GDM1 (cell line): ENCODE data around the gene MYDGF.
"Not testable (repeated sequence)": the region's sequence is repeated elsewhere in the genome, so short reads cannot be mapped to it uniquely, and the experiment has no call there.

Experiments used
- DNase-seq: peaks from one replicate; lab custom pipeline; 2025; lab: John Stamatoyannopoulos, UW

The MYDGF gene

DNA sequence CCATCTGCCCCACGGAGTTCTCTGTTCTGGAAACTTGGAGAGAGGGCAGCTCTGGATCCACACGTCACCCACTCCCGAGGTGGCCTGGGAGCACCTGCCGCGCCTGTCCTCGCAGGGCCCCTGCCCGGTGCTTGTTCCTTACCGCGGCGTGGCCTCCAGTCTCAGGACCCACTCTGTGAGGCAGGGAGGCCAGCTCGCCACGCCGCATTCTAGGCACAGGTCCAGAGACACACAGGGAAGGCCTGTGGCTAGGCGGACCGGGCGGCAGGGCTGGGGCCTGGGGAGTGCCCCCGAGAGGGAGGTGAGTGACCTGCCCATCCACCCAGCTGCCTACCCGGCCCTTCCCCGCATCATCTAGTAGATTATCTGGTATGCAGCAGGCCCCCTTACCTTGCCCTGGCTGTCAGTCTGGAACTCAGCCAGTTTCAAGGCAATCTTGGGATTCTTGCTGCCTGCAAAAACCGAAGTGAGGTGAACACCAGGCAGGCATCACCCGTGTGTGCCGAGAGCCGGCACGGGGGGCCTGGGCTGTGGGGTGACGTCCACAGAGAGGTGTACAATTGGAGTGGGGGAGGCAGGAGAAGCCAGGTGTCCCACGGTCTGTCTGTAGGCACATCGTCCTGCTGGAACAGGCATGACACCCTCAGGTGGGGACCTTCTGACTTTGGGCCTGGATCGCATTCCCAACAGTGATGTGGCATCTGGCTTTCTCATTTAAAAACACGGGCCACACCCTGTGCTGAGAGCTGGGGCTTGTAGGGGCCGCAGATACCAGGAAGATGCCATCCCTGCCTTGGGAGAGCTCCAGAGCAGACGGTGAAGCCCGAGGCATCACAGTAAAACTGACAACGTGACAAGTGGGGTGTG, 29.9 kb upstream of the MYDGF start:
- DNase-seq = no peak

DNA sequence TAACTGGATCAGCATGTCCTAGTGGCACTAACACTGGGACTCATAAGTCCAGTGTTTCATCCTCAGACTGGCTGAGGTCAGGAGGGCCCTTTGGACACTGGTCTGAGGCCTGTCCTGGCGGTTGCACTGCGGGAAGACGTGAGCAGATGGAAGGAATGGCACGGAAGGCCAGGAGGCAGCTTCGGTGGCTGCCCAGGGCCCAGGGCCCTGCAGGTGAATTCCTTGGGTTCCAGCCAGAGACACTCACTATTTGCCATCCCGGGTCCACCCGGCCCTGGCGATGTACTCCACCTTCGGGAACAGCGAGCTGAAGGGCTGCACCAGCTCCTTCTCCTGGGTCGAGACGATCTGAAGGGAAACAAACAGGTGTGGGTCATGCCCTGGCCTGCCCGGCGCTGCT, 27.2 kb upstream of the MYDGF start:
- DNase-seq = no peak

DNA sequence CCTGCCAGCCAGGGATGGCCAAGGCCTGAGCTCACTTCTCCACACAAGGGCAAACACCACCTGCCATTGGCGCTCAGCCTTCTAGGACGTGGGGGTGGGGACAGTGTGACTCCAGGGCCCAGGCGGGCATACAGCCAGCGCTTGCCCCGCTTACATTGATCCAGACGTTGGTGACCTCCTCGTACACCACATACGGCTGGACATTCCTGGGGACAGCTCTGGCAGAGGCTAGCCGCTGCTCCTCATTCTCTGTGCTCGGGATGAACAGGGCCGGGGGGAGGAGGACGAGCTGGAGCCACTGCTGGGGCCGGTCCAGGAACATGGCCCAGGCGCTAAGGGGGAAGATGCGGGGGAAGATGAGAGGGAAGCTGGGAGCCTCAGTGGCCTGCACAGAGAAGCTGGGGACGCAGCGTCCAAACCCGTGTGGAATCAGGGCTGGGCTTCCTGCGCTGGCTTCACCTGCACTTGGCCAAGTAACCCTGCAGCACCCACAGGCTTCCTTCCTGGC, 25.1 kb upstream of the MYDGF start:
- no peak for DNase-seq

DNA sequence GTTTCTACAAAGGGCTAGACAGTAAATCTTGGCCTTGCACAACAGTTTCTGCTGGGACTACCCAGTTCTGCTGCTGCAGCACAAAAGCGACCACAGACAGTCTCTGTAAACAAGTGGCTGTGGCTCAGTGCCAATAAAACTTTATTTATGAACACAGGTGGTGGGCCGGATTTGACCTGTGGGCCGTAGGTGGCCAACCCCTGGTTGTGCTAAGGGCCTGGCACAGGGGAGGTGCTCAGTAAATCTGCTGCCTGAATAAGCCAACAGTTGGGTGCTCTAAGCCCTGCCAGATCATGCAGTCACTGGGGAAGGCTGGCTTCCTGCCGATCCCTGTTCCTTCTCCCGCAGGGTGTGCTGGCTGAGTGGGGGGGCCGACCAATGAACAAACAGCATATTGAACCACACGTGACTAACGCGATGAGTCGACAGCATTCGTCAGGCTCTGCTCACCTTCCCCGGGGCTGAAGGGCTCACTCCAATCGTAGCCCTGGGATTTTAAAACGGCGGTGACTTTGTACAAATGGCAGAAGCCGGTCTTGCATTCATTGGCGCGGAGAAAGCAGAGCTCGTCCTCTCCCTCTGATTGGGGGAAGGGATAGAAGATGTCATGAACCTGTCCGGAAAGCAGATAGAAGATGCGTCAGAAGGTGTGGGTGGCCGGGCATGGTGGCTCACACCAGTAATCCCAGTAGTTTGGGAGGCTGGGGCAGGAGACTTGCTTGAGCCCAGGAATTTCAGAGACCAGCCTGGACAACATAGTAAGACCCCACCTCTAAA, 24.3 kb upstream of the MYDGF start:
- DNase-seq = no peak

DNA sequence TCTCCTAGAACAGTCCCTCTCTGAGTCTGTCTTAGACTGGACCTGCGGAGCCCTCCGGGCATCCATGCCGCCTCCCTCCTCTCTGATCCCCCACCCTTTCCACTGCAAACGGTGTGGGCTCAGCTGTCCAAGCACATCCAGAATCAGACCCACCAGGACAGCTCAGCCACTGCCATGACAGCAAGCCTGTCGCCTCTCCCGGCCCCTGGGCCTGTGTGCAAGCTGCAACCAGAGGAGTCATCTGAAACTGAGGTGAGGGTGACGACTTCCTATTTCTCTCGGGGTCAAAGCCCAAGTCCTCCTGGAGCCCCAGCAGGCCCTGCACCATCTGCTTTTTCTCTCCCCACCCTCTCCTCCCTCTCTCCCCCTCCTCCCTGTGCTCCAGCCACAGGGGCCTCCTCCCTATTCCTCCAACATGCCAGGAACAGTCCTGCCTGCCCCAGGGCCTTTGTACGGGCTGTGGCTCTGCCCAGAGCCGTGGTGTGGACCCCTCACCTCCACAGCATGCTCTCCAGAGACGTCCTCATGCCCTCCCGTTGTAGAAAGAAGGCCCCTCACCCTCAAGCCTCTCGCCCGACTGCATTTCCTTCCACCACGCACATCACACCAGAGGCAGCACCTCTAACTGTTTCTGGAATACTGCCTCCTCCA, 23.5 kb upstream of the MYDGF start:
- DNase-seq = no peak

DNA sequence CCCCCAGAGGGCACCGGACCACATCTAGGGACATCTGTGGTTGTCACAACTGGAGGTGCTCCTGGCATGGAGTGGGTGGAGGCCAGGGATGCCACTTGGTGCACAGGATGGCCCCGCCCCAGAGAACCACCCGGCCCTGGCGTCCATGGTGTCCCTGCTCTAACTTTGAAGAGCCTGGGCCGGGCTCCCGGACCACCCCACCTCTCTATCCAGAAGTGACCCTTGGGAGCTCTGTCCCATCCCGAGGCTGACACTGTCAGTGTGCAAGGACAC, 22.9 kb upstream of the MYDGF start:
- DNase-seq = no peak

DNA sequence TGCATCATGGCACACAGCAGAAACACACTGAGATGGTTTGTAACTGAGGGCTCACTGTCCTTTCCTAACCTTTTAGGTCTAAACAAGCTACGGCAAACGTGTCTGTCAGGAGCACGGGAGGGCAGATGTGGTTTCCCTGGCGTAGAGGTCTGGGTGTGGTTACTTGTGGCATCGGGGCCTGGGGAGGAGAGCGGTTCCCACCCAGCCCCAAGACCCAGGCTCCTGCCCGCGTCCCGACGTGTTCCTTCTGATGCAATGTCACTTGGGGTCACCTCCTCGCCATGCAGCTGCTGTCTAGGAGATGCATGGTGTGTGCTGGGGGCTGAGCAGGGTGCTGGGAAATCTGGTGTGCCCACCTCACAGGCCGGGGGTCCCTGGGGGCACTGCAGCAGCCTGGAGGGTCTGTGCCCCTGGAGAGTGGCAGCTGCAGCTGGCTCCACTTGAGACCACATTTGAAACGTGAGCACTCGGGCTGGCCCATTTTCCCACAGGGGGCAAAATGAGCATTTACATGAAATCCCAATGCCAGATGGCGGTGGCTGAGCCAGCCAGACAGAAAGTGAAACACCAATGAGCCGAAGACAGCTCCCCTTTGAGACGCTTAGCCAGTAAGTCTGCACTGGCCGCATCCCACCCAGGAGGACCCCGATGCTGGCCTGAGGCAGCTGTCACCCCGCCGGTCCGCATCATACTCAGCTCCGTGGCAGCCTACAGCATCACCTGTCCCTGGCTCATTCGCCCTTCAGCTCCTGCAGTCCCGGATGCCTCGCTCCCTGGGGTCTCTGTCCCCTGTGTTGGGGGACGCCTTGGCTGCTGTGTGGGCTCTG, 22.3 kb upstream of the MYDGF start:
- no peak for DNase-seq

DNA sequence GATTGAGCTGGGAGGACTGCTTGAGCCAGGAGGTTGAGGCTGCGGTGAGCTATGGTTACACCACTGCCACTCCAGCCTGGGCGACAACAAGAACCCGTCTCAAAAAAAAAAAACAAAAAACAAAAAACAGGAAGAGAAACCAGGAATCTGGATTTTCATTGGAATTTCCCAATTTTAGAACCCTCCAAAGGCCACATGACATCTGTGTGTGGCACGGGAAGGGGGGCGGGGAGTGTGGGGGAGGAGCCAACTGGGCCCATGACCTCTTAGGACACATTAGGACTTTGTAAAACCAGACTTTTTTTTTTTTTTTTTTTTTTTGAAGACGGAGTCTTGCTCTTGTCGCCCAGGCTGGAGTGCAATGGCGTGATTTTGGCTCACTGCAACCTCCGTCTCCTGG, 21.2 kb upstream of the MYDGF start:
- DNase-seq = no peak

DNA sequence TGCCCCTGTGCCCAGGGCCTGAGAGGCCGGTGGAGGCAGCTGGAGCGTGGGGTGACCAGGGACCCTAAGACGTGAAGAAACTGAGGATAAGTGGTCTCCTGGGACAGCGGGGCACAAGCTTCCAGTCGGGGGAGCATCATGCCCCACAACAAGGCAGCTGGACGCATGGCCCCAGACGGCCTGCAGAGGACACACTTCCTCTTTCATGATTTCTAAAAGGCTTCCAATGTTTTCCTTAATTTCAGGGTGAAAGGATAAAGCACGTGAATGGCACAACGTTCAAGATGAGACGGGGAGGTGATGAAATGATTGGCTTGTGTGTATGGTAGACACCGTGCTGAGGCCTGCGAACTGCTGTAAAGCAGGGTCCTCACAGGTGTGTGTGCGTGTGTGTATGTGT, 20.2 kb upstream of the MYDGF start:
- DNase-seq = no peak

DNA sequence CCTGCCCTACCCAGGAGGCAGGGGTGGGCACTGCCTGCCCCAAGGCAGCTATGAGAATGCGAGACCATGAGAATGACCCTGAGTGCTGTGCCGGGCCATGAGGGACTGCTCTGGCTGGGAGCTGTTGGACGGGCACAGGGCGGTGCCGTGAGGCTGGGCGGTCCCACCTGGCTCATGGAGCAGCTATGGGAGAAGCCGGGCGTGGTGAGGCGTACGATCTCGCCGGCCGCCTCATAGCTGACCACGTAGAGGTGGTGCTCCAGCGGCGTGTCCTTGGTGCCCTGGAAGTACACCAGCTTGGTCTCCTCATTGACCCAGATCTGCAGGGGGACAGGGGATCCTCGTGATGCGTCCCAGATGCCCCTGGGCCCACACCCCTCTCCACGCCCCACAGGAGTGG, 19.3 kb upstream of the MYDGF start:
- DNase-seq = no peak

DNA sequence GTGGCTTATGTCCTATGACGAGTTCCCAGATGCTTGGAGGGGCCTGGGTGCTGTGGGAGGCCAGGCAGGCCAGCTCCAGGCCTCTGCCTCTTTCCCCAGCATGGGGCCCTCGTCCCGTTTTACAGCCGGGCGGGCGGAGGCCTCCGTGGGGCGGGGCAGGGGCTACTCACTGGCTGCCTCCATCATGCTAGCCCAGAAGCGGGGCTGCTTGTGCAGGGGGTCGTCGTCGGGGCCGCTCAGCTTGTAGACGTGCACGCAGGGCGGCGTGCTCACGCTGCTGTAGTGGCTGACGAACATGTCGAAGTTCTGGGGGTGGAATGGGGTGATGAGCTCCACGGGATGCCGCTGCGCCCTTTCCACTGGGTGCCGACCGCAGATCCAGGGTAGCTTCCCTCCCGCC, 18.4 kb upstream of the MYDGF start:
- no peak for DNase-seq

DNA sequence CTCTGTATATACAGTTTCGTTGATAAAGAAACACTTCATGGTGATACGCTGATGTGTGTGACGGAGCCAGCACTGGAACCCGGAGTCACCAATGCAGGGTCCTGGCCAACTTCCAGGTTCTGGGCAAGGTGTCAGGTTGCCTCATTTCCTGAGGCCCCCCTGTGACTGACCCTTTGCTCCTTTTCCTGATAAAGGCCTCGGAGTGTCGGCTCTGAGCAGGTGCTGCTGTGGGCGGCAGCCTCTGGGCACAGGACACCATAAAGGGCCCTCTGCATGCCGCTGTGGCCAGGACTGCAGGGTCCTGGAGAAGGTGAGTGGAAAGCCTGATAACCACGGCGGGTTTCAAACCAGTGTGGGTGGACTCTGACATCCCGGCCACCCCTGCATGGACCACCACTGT, 17.3 kb upstream of the MYDGF start:
- DNase-seq = no peak

DNA sequence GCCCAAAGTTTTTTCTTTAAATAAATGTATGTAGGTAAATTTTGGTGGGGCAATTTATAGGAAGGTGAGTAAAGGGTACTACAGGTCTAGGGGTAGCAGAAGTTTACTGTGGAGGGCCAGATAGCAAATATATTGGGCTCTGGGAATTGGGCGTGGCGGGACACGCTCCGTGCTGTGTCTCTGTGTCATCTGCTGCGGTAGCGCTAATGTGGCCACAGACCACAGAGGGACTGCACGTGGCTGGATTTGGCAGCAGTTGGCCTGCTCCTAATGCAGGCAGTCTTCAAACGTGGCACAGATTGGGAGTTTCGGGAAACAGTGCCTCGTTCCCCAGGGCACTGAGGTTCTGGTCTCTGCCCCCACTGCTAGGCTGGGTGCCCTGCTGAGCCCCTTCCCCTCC, 16.6 kb upstream of the MYDGF start:
- DNase-seq = no peak

DNA sequence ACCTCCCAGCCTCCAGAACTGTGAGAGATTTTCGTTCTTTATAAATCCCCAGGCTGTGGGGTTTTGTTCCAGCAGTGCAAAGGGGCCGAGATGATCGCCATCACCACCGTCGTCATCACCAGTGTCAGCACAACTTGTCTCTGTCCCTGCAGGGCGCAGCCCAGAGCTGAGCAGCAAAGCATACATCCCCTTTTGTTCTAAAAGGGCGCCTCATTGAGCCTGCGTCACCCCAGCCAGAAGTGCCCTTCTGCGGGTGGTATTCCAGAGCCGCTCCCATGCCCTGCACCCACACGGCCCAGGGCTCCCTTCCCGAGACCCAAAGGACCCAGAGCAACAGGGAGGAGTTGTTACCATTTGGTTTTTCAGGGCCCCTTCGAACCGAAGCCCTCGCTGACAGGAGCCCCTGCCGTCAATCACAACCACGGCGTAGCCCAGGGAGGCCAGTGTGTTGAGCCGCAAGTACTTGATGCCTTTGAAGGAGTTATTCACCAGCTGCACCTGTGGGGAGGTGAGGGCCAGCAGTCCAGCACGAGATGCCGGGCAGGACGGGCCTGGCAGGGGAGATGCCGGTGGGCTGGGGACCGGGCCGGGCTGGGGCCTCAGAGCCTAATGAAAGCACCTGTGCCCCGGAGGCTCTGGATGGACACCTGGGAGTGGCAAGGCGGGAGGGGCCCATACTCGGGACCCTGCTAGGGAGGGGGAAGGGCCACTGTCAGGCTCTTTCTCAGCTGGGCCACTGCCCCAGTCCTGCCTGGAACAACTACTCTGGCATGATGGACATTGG, 14.4 kb upstream of the MYDGF start:
- no peak for DNase-seq

DNA sequence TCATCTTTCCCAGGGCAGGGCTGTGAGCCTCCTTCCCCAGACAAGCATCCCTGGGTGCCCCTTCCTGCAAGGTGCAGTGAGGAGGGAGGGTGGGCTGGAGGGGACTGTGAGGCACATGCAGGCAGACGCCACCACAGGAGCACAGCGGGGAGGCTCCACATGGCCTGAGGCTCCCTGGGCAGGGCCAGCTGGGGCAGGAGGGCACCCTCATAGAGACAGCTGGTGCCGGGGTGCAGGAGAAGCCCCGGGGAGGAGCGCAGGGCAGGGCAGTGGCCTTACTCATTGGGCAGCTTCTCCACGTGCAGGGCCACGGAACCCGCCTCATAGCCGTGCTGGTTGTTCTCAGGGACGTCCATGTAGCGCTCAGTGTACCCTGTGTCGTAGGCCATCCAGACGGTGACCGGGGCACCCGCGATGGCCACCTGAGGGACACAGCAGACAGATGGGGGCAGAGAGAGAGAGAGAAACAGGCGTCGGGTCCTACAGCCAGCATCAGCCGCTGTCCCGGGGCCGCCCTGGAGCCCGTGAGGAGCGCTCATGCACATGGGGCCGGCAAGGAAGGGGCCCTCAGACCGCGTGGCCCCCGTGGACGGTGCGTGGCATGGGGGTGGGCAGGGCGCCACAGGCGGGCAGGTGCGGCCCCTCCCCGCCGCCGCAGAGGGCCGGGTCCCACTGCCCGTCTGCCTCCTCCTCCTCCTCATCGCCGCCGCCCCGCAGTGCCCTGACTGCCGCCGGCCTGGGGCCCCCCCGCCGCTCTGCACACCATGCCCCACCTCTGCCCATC, 12.5 kb upstream of the MYDGF start:
- no peak for DNase-seq

DNA sequence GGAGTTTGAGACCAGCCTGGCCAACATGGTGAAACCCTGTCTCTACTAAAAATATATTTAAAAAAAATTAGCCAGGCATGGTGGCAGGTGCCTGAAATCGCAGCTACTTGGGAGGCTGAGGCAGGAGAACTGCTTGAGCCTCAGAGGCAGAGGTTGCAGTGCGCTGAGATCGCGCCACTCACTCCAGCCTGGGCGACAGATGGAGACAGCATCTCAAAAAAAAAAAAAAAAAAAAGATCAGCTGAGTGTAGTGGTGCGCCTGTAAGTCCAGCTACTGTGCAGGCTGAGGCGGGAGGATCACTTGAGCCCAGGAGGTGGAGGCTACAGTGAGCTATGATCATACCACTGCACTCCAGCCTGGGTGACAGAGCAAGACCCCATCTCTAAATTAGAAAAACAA, 9.9 kb upstream of the MYDGF start:
- not testable (repeated sequence) for DNase-seq

DNA sequence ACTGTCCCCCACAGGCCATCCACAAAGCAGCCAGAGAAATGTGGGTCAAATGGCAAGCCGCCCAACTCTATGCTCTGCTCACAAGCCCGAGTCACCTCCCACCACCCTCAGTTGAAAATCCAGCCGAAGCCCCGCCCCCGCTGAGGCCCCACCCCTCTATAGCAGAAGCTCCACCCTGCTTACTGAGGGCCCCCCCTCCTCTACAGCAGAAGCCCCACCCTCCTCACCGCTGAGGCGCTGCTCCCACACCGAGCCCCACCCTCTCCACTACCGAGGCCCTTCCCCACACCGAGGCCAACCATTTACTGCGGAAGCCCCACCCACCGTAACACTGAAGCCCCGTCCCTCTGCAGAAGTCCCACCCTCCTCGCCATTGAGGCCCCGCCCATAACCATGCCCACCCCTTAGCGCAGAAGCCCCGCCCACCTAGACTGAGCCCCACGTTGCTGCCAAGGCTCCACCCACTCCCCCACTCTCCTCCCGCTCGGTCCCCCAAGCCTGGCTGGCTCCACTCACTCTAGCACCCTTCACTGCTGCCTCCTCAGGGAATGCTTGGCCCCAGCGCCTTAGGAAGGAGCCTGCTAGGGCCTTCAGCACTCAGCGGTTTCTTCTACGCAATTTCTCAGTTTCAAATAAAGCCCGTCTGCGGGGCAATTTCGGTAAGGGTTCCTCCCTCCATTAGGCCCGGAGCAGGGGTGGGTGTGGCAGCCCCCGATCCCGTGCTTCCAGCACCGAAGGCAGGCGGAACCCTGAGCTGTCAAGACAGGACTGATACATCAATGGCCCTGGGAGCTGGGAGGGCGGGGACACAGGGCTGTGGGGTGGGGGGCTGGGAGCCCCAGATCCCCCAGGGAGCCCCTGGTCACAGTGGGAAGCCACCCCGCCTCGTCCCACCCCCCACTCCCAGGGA, 9.0 kb upstream of the MYDGF start:
- DNase-seq = no peak

DNA sequence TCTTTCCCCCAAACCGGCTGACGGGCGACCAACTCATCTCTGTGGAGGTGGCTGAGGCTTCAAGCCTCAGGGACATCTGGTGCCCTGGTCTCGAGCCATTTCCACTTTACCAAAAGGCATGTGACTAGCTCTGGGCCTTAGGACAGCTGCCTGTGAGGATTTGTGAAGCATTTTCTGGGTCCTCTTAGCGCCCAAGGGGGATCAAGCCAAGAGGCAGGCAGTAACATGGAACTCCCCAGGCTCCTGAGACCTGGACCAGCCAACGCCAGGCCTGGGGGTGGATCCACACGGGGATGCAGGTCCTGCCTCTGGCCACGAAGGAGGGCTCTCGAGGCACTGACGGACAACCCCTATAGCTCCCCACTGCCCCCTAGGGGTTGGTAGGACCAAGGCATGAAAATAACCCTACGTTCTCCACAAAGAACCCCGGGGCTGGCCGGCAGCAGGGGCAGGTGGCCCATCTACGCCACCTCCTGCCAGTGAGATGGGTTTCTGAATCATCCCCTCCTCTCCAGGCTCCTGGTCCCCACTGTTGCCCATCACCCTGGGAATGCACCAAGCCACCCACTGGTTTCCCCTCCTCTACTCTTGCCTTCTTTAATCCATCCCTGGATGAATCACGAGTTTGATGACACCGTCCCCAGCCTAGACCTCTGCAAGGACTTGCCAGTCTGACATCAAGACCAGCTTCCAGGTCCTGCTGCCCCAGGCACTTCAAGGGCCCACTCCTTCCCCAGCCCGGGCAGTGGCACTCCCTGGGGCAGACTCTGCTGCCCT, 7.0 kb upstream of the MYDGF start:
- DNase-seq = no peak

DNA sequence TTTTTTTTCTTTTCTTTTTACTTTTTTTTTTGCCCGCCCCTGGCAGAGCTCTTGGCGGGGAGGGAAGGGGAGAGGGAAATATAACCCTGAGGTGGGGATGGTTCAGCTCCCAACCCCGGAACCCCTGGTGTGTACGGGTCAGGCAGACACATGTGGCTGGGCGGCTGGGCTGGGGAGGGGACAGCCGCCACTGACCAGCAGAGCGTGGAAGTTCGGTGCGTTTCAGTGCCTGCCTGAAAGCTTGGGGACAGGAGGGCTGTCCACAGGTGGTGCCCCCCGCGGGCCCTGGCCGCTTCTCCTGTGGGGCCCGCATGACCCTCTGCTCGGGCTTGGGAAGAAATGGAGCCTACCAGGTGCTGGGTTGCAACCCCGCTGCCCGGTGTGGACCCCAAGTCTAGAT, 5.2 kb upstream of the MYDGF start:
- no peak for DNase-seq
